HT1080 (cell line): ENCODE data around the gene EHBP1L1. TPM values are rescaled to one million over a fixed set of nuclear protein-coding genes. Genes with fewer than 3 reads are reported as not detected.

ENCODE experiments used
- DNase-seq: peaks from one replicate; pipeline ENCODE4 v3.0.0-alpha.2; 2015; ENCODE audit warnings: low read depth
- polyA plus RNA-seq, 2 experiments: library from polyadenylated mRNA; depleted of rRNA; stranded (reverse); fragments of >200 nt; gene quantifications; 2 replicates each; pipeline ENCODE4 v1.2.3, GENCODE V29; 2015
- total RNA-seq: library from RNA; depleted of rRNA; stranded (reverse); fragments of >200 nt; shearing (Covaris generic); gene quantifications from 2 replicates; pipeline ENCODE4 v1.2.3, GENCODE V29; 2014; rRNA removed

Gene EHBP1L1
- 65.5 and 74.4 TPM in 2 replicates for total RNA-seq
- polyA plus RNA-seq (2015; cell fraction: cytosol; rRNA removed) = 42.7 and 55.5 TPM in 2 replicates
- 76.0 and 118 TPM in 2 replicates for polyA plus RNA-seq (2015; cell fraction: nucleus; rRNA removed)

DNA sequence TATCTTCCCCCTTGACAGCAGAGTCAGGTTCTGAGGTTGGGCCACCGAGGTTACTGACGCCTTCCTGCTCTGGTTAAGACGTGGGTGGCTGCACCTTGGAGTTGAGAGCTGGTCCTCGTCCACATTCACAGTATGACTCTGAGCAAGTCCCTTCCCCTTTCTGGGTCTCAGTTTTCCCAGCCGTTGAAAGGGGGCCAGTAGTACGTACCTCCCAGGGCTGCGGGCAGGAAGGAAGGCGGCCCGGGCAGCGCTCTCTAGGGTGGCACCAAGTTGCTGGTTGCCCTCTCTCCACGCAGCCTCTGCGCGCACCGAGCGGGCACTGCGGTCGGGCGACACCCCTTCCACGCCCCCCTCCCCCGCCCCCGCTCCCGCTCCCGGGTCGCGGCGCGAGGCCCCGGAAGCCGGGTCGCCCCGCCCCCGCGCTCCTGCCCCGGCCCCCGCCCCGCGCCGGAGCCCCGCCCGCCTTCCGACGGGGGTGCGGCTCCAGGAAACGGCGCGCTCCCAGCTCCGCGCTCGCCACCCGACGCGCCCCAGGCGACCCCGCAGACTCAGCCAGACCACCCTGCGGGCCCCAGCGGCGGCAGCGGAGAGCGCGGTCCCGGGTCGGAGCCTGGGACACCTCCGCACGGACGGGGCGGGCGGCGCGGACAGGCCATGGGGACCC, at the start of gene EHBP1L1:
Gene EHBP1L1 (plus strand): TSS at position 486 of the 664 bp plus-strand sequence. CDS start 250 bp downstream, outside the sequence.
- DNase-seq = peak; percentile 52

DNA sequence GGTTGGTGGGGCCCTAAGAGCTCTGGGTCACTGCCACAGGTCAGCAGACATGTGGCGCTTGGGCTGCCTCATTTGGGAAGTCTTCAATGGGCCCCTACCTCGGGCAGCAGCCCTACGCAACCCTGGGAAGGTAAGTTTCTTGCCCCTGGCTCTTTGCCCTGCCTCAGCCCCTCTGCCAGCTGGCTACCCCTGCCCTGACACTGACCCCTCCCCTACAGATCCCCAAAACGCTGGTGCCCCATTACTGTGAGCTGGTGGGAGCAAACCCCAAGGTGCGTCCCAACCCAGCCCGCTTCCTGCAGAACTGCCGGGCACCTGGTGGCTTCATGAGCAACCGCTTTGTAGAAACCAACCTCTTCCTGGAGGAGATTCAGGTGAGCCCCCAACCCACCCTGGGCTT, 49.1 kb upstream of the EHBP1L1 start:
- DNase-seq = no peak

- DNase-seq = no peak
Measured at GRCh38 chr11:65528819-65529350, 47.0 kb upstream of the EHBP1L1 start.

DNA sequence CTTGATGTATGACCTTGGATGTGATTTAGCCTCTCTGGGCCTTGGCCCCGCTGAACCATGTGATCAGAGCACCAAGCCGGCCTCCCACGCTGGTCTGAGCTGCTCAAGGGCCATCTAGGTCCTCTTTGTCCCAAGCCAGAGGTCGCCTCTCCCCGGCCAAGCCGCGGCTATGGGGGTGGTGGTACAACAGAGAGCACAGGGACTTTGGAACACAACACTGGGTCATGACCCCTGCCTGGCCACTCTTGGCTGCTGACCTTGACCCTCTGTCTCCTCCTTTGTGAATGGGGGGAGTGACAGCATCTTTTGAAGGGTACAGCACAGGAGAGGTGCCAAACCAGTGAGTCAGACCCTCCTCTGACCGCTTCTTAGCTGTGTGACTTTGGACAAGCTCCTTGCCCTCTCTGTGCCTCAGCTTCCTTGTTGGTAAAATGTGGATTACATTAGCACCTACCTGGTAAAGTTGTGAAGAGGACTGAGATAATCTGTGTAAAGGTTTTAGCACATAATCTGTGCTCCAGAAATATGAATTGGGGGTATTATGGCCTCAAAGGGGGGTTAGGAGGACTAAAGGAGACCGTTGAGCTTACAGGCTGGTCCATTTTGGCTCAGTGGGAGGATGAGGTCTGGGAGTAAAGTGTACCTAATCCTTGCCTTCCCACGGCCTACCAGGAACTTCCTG, 46.2 kb upstream of the EHBP1L1 start:
- no peak for DNase-seq

GRCh38 chr11:65530157-65530496, 45.7 kb upstream of the EHBP1L1 start:
- DNase-seq = no peak

GRCh38 chr11:65532388-65533064, 43.3 kb upstream of the EHBP1L1 start:
- DNase-seq = no peak

GRCh38 chr11:65535102-65535501, 40.8 kb upstream of the EHBP1L1 start:
- no peak for DNase-seq

- DNase-seq = no peak
Measured at GRCh38 chr11:65536412-65537295, 39.2 kb upstream of the EHBP1L1 start.

DNA sequence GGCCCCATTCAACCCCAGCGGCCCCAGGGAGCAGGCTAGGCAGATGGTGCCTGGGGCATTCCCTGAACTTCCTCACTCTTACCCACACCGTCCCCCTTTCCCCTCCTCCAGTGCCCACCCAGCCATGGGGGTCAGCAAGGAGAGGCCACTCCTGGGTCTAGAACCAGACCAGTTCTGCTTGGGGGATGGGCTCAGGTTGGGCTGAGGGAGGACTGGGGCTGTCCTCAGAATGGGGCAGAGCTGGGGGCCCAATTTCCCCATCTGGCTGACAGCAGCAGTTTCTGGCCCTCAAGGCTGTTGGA, 38.6 kb upstream of the EHBP1L1 start:
- no peak for DNase-seq

GRCh38 chr11:65537620-65538231, 38.1 kb upstream of the EHBP1L1 start:
- no peak for DNase-seq

DNA sequence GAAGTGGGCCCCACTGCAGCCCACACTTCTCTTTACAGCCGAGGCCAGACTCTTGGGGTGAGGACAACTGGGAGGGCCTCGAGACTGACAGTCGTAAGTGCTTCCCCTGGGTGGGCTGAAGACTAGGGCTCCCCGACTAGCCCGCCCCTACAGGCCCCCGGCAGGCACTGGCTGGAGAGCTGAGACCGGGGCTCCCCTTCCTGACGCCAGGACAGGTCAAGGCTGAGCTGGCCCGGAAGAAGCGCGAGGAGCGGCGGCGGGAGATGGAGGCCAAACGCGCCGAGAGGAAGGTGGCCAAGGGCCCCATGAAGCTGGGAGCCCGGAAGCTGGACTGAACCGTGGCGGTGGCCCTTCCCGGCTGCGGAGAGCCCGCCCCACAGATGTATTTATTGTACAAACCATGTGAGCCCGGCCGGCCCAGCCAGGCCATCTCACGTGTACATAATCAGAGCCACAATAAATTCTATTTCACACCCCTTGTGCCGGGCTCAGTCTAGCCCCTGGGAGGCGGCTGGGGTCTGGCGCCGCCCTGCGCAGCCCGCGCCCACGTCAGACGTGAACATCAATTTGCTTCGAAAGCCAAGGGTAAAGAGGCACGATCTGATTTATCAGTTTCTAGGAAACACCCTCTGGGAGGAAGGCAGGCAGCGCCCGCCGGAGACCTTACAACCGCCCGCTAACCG, 37.5 kb upstream of the EHBP1L1 start:
- DNase-seq = no peak

- DNase-seq = no peak
Measured at GRCh38 chr11:65538915-65539743, 36.7 kb upstream of the EHBP1L1 start.

DNA sequence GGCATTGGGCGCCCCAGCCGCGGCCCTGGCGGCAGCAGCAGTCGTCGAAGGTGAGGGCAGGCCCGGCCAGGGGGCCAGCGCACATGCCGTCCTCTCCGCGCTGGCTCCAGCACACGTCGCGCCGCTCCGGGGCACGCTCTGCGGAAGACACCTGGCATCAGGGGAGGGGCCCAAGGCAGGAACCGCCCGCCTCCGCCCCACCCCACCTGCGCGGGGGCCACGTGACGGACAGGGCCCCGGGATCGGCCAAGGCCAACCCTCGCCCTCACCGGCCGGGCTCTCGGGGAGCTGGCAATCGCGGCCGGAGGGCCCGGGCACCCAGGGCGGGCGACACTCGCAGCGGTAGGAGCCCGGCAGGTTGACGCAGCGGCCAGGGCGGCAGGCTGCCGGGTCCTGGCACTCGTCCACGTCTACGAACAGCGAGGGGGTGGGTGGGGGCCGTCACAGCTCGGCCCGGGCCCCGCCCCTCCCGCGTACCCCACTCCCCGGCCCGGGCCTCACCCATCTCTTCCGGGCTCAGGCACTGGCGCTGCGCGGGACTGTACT, 36.0 kb upstream of the EHBP1L1 start:
- DNase-seq = no peak

DNA sequence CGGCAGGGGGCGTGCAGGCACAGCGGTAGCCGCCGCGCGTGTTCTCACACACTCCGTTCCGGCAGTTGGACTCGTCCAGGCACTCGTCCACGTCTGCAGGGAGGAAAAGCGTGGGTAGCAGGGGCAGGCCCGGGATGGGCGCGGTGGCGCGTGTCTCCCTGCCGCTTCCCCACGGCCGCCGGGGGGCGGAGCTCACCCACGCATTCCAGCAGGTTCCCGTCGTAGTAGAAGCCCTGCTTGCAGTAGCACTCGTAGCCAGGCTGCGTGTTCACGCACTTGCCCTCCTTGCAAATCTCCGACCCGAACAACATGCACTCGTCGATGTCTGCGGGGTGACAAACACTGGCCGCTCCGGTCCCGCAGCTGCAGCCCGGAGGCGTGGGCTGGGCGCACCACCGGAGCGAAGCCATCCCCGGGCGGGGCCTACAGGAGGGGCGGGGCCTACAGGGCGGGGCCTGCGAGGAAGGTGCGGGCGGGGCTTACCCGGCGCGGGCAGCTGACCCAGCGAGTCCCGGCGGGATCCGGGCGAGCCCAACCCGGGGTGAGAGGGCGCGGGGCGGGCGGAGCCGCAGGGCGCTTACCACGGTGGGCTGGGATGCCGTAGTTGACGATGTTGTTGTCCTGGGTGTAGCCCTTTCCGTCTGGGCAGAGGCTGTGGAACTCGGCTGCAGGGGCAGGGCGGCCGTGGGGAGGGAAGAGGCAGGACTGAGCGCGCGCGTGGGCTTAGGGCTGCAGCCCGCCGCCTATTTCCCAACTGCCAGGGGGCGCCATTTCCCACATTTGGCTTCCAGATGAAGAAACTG, 35.4 kb upstream of the EHBP1L1 start:
- peak; percentile 41 for DNase-seq

DNA sequence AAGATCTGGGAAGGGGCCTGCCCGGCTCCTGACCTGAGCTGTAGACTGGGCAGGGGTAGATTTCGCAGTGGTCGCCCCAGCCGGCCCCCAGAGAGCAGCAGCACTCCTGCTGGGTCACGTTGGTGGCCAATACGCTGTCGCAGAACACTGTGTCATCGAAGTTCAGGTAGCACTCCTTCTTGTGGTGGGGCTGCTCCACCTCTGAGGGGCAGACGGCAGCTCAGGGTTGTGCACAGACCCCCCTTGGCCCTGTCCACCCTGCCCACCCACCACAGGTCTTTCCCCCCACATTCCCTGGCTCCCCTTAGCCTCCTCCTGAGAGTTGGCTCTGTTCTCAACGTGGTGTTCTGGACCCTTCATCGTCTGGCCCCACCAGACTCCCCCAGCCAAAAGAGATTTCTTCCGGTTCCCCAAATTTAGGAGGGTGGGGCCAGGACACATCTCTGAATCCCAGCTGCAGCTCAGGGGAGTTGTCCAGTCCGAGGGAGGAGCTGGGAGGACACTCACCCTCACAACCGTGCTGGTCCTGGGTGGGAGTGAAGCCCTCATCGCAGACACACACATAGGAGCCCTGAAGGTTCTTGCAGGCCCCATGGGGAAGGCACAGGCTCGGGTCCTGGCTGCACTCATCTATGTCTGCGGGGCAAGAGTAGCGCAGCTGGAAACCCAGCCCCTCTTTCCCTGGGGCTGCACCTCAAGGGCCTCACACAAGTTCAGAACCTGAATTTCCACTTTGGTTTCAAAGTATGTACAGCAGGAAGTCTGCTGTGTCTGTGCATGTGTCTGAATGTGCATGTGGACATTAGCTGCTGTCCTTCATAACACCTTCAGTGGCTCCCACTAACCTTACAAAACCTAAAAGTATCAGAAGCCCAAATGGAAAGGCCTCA, 34.5 kb upstream of the EHBP1L1 start:
- no peak for DNase-seq

DNA sequence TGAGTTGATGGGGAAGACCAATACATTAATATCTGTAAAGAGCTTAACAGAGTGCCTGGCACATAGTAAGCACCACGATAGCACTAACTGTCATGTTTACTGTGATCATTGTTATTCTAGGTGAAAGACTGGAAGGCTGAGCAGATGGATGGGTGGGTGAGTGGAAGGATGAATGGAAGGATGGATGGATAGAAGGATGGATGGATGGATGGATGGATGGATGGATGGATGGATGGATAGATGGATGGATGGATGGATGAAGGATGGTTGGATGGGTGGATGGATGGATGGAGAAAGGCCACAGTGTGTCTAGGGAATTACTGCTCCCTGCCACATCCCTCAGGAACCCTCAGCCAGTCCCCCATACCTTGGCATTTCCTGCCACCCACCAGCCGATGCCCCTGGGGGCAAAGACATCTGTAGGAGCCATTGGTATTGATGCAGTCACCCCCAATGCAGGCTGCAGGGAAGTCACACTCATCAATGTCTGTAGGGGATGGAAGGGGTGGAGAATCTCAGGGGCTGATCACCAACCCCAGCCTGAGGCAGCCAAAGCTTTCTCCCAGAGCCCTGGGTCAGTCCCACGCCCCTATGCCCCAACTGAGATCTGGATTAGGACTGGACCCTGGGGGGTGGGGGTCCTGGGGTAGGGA, 33.0 kb upstream of the EHBP1L1 start:
- no peak for DNase-seq

DNA sequence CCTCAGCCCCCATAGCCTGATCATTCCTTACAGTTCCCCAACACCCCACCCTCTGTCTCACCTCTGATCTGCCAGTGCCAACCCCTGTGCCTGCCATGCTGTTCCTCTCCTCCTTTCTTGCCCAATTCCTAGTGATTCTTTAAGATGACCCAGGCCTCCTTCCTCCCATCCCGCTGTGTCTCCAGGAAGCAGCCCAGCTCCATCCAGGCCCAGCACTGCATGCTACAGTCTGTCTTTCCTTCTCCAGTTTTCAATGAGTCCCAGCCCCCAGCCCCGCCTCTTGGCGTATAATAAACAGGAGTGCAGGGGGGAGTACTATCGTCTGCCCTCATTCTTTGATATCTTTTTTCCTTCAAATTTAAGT, 30.0 kb upstream of the EHBP1L1 start:
- no peak for DNase-seq
